HCT116 (cell line): ENCODE data around the gene FOXN1.

Source experiments
- EZH2 ChIP-seq: fragments of 200-600 bp; sonication (generic); IDR thresholded peaks from 2 replicates; pipeline ENCODE4 v1.6.1; 2017; ENCODE audit warnings: antibody characterized with exemption, mixed run types
- EZH2phosphoT487 ChIP-seq: fragments of 200-600 bp; IDR thresholded peaks from 2 replicates; pipeline ENCODE4 v1.6.1; 2018; ENCODE audit warnings: antibody characterized with exemption, borderline replicate concordance
- FOSL1 ChIP-seq: IDR thresholded peaks from 2 replicates; pipeline ENCODE4 v1.6.1; 2012; ENCODE audit warnings: low read depth
- MAX ChIP-seq: IDR thresholded peaks from 2 replicates; pipeline ENCODE4 v1.6.1; 2012
- POLR2AphosphoS5 ChIP-seq: IDR thresholded peaks from 2 replicates; pipeline ENCODE4 v1.6.1; 2011; ENCODE audit warnings: mild to moderate bottlenecking, low read depth, low read length, moderate library complexity
- SIN3A ChIP-seq: IDR thresholded peaks from 2 replicates; pipeline ENCODE4 v1.6.1; 2012; ENCODE audit warnings: low read depth
- SP1 ChIP-seq: IDR thresholded peaks from 2 replicates; pipeline ENCODE4 v1.6.1; 2012; ENCODE audit warnings: low read depth

- TF ChIP-seq MAX (no peak), POLR2AphosphoS5 (no peak), EZH2phosphoT487 (no peak), FOSL1 (no peak), EZH2 (no peak), SIN3A (no peak), SP1 (no peak)
Observed at GRCh38 chr17:28468781-28469180, 37.4 kb upstream of the FOXN1 start.
